HS-27A (cell line): ENCODE data around the gene DUOX1.
A peak's percentile ranks its signal among the peaks of the same experiment; 100 is the strongest.
"Not testable (repeated sequence)": the region's sequence is repeated elsewhere in the genome, so short reads cannot be mapped to it uniquely, and the experiment has no call there.

ENCODE experiments used
- DNase-seq: peaks from one replicate; pipeline ENCODE4 v3.0.0-alpha.2; 2012; ENCODE audit warnings: low read depth, missing footprints

Gene DUOX1

DNA sequence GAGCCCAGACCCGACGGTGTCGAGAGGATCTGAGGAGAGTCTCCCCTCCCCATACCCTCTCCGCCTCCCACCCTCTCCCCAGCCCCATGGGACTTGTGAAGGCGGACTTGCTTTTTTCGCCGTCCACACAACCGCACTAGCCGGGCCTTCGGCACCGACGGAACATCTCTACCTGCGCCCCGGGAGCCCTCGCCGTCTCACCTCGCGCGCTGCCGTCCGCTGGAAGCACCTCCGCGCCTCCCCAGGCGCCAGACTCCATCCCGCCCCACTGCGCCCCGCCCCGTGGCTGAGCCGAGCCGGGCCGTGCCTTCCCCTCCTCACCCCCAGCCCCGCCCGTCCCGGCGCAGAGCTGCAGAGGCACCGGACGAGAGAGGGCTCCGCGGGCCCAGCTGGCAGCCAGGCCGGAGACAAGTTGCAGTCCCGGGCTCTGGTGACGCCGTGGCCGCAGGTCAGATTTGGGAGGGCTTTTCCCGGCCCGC lies at the start of gene DUOX1, which contains the start of gene DUOXA1:
TSS of gene DUOX1 (plus strand) at position 344 of the 479 bp plus-strand sequence. CDS start 1,973 bp downstream, outside the sequence.
TSS of gene DUOXA1 (minus strand) at position 229 of the 479 bp plus-strand sequence. CDS start 6,865 bp downstream, outside the sequence.
- DNase-seq: no peak

DNA sequence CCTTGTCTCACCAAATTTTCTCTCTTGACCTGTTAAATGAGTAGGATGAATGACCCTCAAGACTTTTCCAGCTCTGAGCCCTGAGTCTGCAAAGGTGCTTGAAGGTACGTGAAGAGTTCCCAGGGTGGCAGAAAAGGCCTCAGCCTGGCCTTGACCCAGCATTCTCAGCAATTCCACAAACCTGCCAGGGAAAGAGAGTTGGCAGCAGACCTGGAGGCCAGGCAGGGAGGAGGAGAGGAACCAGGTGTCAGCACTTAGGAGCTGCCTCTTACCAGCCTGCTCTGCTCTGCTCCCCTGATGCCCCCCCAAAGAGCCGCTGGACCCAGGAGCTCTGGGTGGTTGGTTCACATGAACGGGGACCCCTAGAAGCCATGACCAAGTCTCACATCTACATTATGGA lies 49.2 kb upstream of the DUOX1 start:
- DNase-seq: not testable (repeated sequence)

DNA sequence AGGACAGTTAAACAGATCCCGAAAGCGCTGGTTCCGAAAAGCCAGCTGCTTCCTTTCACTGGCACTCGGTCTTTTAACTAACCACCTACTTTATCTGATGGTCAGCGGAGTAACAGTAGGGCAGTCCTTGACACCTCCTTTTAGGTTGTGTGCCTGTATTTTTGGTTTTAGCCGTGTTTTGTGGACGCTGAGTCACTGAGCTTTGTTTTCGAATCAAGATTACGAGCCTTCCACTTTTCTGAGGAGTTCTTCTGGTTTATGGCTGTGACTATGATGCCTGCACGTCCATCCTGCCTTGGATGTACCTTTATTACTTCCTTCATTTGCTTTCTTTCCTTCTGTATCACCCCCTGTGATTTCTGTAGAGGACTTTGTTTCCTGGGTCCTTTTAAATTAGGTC lies 47.4 kb upstream of the DUOX1 start:
- DNase-seq: not testable (repeated sequence)

DNA sequence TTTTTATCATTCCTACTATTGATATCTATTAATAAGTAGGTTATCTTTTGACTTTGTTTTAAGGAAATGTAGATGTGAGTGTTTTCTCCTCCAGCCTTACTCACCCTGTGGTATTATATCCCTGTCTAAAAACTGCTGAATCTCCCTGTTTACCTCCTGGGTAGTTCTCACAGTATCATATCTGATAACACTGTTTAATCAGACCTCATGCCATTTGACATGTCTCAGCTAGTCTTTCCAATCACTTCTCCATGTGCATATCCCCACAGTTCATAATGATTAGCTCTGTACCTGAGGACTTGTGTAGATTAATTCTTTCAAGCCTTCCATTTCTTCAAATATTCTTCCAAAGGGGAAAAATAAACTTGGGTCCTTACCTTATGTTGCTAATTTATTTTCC lies 46.6 kb upstream of the DUOX1 start:
- DNase-seq: no peak

DNA sequence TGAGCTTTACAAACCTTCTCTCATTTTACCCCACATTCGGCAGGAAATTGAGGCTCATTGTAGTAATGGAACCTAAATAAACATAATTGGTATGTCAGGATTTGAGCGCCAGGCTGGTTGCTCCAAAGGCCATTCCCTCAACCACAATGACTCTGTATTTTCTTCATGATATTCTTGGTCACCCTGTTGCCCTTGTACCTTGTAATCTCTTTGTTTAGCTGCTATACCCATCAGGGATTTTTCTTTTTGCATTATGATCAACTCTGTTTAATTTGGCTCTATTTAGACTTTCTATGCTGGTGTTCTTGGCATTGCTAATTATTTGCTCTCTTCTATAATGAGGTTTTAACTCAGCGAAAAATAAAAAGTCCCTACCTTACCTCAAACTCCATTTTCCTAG lies 45.6 kb upstream of the DUOX1 start:
- no peak for DNase-seq

DNA sequence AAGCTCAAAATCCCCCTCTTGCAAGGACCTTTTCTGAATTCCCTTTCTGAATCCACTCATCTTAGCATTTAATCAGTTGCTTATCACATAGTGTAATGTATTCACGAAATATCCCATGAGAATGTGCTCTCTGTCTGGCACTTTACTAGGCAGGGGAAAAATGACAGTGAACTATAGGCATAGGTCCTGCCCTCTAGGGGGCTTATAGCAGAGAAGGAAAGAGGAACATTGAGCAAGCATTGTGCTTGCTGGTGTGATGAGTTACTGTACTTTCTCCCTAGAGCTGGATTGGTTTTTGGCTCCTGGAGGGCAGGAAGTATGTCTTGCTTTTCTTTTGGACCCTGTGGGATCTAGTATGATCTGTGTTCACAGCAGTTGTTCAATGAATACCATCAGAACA lies 42.3 kb upstream of the DUOX1 start:
- DNase-seq: no peak

DNA sequence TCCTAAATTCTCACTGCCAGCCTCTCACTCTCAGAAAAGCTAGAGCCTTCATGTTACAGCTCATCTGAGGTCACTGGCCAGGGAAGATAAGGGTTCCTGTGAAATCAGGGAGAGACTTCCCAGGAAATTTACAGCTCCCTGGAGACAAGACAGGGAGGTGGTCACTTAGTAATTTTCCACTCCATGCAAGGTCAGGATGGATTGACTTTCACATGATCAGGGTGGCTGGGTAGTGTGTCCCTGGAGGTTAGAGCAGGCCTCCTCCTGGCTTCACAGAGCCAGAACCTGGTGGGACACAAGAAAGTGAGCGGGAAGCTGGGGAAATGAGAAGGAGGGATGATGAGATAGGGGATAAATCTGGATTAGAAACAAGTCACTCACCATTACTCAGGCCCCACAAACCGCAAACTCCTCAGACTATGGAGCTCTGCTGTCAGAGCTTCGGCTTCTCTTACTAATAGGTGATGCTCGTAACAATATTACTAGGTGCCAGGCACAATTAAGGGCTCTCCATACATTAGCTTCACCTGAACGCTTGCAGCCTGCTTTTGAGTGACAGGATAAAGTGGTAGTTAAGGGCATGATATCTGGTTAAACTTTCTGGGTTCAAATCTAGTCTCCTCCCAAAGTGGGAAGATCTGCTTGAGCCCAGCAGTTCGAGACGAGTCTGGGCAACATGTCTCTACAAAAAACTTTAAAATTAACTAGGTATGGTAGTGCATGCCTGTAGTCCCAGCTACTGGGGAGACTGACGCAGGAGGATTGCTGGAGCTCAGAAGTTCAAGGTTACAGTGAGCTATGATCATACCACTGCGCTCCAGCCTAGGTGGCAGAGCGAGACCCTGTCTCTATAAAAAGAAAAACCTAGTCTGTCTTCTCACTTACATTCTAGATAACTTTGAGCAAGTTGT lies 40.7 kb upstream of the DUOX1 start:
- DNase-seq: no peak

DNA sequence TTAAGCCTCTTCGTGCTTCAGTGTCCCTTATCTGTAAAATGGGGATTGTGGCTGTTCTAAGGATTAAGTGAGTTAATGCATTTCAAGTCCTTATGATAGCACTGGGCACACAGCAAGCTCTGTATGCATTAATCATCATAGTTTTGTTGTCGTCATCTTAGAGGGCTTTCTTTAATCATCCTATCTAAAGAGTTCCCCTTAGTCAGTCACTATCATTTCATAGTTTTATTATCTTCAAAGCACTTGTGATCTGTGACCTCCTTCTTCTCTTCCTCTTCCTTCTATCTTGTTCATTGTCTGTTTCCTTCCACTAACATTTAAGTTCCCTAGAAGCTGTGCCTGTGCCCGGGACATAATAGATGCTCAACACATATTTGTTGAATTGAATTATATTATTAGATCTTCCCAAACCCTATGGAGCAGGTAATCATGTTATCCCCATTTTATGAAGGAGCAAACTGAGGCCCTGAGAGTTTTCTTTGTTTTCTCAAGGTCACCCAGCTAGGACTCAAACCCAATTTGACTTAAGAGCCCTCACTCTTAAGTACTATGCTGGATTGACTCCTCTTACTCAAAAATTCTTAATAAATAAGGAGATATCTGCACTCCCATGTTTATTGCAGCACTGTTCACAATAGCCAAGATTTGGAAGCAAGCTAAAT lies 40.0 kb upstream of the DUOX1 start:
- DNase-seq: no peak

DNA sequence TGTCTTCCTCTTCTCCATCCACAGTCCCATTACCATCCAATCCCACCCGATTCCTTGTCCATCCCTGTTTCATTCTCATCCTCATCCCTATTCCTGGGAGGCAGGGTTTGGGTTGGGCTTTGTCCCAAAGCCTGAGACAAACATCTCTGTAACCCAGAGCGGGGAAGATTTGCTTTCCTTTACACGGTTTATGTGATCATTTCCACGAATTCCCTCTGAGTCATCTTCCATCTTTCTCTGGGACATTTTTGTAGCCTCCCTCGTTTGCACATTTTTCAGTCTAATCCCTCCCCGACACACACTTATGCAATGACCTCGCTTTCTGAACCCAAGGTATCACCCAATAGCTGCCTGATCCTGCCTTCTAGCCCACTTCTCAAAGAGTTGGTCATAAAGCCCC lies 38.6 kb upstream of the DUOX1 start:
- DNase-seq: peak; percentile 19

DNA sequence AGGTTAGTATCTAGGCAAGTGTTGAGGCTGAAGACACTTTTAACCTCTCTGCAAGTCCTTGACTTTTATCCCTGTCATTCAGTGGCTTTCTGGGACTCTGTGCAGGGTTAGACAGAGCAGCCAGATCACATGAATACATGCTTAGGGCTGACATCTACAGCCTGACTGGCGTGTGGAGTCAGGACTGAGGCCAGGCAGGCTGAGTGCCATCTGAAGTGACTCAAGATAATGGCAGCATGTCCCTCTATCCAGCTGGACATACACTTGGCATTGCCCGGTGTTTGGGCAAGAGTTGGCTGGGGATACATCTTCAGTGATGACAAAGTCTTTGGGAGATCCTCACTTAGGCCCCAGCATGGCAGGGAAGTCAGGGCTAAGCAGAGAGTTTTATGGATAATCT lies 38.2 kb upstream of the DUOX1 start:
- DNase-seq: no peak

DNA sequence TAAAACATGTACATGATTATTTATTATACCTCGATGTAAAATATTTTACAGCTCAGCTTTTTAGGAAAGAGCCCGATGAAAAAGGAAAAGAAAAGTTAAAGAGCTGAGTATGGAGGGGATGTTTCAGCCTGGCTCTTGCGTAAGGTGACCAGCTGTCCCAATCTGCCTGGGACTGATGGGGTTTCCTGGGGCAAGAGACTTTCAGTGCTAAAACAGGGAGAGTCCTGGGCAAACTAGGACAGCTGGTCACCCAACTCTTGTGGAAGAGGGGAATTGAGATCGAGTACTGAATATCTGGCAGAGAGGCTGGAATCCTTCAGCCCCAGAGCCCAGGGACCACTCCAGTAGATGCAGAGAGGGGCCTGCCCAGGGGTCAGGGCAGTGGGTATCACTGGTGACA lies 36.8 kb upstream of the DUOX1 start:
- DNase-seq: no peak

DNA sequence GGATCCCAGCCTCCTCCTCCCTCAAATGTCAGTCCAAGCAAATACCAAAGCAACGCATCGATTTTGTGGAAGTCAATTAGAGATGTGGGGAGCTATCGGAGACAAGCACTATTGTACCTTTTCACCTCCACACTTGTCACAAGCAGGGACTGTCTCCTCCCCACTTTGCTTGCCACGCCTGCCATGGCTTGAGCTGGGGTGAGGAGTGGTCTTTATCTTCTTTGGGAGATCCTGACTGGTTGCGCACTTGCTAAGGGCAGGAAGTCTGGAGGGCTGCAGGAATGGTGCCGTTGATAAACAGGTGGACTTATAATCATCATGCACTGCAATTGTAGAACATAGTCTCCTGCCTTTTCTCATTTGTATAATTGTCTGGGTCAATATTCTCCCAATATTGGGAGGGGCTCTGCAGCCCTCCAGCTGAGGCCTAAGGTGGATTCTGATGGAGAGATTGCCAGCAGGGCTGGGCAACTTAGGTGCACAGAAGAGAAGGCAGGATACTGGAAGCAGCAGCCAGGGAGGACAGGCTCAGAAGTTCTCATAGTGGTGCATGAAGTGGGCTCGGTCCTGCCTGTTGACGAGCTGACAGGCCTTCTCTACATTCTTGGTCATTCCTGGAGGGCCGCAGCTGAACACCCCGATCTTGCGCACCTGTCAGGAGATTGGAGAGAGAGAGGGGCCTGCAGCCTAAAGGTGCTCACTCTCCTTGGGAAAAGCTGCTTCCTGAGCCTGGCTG lies 36.0 kb upstream of the DUOX1 start:
- DNase-seq: no peak

DNA sequence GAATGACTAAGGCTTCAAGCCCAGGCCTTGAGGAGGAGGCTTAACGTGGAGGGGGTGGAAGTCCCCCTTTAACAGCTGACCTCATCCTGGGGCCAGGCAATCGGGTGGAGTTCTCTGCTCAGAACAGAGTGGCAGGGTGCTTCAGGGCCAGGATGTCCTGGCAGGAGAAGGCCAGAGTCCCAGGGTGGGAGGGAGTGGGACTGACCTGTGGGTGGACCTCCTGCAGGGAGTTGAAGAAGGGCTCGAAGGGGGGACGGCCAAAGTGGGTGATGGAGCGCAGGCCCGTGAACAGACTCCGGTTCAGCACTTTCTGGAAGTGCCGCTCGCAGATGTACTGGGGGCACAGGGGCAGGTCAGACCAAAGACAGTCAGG lies 35.5 kb upstream of the DUOX1 start:
- no peak for DNase-seq

DNA sequence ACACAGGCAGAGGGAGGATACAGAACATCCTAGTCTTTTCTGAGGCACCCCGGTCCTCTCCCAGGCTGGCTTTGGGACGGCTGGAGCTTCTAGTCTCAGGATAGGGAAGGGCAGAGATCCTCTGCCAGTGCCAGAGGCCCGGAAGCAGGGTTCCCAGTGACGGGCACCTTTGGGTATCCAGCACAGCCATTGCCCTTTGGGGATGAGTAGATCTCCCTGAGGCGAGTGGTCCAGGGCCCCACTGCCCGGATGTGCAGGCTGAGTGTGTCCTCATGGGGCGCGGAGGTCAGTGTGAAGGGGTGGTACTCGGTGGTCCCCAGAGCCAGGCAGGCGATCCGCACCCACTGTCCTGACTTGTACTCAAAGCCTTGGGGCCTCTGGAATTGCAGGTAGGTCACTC lies 34.1 kb upstream of the DUOX1 start:
- no peak for DNase-seq

DNA sequence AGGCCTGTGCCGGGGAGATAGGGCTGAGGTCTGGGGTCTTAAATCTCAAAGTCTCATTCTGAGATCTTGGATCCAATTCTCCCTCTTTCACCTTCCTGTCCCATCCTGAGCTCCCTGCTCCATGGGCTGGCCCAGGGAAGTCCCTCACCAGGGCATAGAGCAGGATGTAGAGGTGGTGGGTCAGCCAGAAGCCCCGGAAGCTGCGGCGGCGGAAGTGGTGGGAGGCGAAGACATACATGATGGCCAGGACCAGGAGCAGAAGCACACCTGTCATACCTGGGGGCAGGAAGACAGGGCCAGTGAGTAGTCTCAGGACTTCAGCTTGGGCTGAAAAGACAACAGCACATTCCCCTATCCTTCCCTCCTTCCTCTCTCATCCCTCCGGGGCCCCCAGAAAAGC lies 32.3 kb upstream of the DUOX1 start:
- no peak for DNase-seq

DNA sequence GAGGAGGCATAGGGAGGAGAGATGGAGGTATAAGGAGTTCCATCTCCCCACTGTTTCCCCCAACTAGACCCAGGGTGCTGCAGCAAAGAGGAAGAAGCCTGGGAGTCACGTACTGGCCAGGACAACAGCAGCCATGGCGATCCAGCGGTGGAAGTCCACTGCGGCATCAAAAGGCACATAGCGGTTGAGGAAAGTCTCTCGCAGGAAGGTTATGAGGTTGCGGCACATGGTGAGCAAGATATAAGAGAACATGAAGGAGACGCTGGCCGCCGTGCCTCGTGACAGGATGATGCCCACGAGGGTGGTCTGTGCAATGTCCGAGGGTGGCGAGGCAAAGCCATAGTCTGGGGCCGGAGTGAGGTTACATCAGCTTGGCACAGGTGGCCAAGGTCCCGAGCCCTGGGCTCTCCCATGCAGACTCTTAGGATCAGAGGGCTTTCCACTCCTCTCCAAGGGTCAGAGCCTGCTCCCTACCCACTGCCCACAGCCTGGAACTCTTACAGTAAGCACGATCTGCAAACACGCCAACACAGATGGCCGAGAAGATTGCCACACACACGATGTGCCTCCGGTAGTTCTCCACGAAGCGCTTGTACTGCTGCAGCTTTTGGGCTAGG lies 30.1 kb upstream of the DUOX1 start:
- no peak for DNase-seq

DNA sequence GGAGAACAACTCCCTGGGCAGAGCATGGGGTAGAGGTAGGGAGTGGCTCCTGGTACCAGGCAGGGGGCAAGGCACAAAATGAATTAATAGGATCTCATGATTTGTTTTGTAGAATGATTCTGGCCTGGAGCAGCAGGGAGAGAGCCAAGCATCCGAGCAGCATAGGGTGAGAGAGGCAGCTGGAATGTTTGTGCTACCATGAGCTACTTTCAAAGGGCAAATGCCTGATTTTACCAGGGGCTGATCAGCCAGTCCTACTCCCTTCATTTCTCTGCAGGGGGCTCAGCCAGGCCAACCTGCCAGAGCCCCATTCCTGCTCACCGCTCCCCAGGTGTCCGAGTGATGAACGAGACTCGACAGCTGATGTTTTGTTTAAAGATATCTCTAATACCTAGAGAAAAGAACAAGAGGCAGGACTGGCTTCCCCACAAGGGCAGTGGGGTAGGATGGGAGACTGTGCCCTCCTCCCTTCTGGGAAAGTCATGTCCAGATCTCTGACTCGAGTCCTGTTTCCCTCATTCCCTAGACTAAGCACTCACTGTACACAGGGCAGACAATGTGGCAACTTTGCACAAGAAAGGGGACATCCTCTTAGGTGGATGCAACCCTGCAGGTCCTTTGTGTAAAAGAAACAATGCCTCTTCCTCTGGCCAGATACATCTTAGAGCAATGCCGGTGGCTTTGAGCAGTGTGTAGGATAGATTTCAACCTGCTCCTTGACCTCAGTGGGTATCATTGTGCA lies 28.7 kb upstream of the DUOX1 start:
- no peak for DNase-seq

DNA sequence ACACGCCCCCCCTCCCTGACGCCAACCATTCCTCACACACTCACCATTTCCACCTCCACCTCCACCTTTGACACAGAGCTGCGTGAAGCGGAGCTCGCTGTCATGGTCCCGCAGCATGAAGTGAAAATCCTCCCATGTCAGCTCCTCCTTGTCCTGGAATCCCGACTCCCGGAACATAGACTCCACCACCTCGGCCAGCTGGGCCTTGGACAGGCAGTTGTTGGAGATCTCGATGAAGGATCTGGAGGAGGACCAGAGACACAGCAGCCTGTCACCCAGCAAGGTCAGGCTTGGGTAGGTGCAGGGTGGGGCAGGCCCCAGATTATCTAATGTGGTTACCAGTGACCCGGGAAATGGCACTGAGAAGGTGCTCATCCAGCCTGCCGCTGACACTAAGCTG lies 28.0 kb upstream of the DUOX1 start:
- DNase-seq: no peak

DNA sequence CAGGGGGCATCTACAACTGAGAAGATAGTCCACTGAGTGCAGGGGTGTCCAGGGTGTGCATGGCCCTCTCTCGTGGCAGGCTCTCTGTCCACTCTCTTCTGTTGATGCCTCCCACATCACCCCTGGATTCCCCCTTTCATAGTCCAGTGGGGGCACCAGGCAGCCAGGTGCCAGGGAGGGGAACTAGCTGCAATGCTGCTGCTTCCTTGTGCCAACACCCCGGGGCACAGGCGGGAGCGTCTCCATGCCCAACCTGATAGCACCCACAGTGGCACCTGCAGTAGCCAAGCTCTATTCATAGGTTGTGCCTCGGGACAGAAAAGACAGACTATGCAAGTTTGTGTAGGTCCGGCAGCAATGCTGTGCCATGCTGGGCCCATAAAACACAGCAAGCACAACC lies 27.6 kb upstream of the DUOX1 start:
- no peak for DNase-seq

DNA sequence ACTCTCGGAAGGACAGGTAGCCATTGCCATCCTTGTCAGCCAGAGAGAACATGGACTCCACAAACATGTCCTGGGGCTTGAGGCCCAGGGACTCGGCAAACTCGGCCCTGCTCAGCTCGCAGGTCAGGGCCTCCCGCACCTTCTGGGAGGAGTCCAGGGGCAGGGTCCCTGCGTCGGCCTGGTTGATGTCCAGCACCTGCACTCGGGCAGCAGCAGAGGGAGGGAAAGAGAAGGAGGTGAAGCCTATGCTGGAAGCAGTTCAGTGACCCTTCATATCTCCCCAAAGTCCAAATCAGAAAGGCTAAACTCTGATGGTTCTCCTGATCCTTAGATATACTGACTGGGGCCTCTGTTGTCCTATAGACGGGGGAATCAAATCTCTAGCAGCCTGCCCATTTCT lies 25.6 kb upstream of the DUOX1 start:
- DNase-seq: not testable (repeated sequence)

DNA sequence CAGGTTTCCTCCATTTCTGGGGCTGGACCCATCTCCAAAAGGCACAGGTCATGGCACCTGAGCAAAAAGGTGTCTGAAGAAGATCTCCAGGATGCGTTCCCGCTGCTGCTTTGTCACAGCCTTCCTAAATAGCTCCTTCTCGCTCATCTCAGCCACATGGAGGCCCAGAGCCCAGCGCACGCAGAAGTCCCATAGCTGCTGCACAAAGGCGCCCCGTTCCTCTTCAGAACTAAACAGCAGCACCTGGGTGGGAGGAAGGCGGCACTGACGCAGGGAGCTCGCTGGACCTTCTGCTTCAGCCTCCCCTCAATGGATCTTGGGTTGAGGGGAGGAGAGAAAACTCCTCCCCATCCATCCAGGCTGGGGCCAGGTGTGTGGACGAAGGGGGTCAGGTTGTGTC lies 24.2 kb upstream of the DUOX1 start:
- no peak for DNase-seq
